Right lobe of liver (tissue), 4 donors: ENCODE data around the gene LRPAP1.

Source experiments
- CTCF ChIP-seq, 4 donors: fragments of 200-600 bp in 3 of 4; fragments of 450-650 bp in 1 of 4; IDR thresholded peaks; one replicate each; pipeline versions ENCODE4 v1.5.1 to v1.8.0; 2016 to 2022; ENCODE audit warnings: antibody characterized with exemption in 4 of 4, mild to moderate bottlenecking in 2 of 4
- POLR2A ChIP-seq: fragments of 450-650 bp; IDR thresholded peaks from one replicate; pipeline ENCODE4 v1.6.1; 2017; ENCODE audit warnings: antibody characterized with exemption, mild to moderate bottlenecking
- donor health status: DM: no; HTN: no; CAD: no.
- donor health status: DM: no; HTN: no; CAD: no.
- donor health status: DM: no; HTN: yes; CAD: no.

GRCh38 chr4:3573131-3573530, 40.9 kb upstream of the LRPAP1 start:
- TF ChIP-seq CTCF (IDR thresholded peaks at IDR 0.05) (no peak), POLR2A (no peak)
